ENCODE measurements around the gene NUDT3.

DNA sequence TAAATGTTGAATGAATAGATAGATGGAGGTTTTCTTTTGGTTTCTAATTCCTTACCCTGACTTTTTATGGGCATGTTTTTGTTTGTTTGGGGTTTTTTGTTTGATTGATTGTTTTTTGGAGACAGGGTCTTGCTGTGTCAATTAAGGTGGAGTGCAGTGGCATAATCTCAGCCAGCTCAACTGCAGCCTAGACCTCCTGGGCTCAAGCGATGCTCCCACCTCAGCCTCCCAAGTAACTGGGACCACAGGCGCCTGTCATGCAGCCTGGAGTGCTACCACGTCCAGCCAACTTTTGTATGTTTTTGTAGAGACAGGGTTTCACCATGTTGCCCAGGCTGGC lies 1.5 kb upstream of the NUDT3 start:
- no peak for TF ChIP-seq CTCF (IDR thresholded peaks at IDR 0.05)
- no peak for TF ChIP-seq EP300 (IDR thresholded peaks at IDR 0.05)
- TF ChIP-seq POLR2AphosphoS5 (IDR thresholded peaks at IDR 0.05), result no peak
